ENCODE measurements around the gene SPOCK1.

SPOCK1 gene

GRCh38 chr5:137292461-137293027 lies 206.6 kb downstream of the SPOCK1 start:
- DNase-seq (ENCODE audit: low read depth): no peak

- DNase-seq (ENCODE audit: low read depth): no peak
Measured at GRCh38 chr5:137291436-137291835, 207.7 kb downstream of the SPOCK1 start.

- no peak for DNase-seq (ENCODE audit: low read depth)
Measured at GRCh38 chr5:137291031-137291430, 208.1 kb downstream of the SPOCK1 start.

GRCh38 chr5:137290373-137290772 lies 208.8 kb downstream of the SPOCK1 start:
- no peak for DNase-seq (ENCODE audit: low read depth)

- no peak for DNase-seq (ENCODE audit: low read depth)
Measured at GRCh38 chr5:137289856-137290255, 209.3 kb downstream of the SPOCK1 start.

- no peak for DNase-seq (ENCODE audit: low read depth)
Measured at GRCh38 chr5:137287569-137287968, 211.6 kb downstream of the SPOCK1 start.

GRCh38 chr5:137286025-137286610 lies 213.0 kb downstream of the SPOCK1 start:
- no peak for DNase-seq (ENCODE audit: low read depth)

- no peak for DNase-seq (ENCODE audit: low read depth)
Measured at GRCh38 chr5:137283801-137284200, 215.3 kb downstream of the SPOCK1 start.

- DNase-seq (ENCODE audit: low read depth): no peak
Measured at GRCh38 chr5:137282216-137282615, 216.9 kb downstream of the SPOCK1 start.

GRCh38 chr5:137281201-137281600 lies 217.9 kb downstream of the SPOCK1 start:
- no peak for DNase-seq (ENCODE audit: low read depth)

GRCh38 chr5:137280656-137281055 lies 218.5 kb downstream of the SPOCK1 start:
- no peak for DNase-seq (ENCODE audit: low read depth)

GRCh38 chr5:137279521-137280231 lies 219.4 kb downstream of the SPOCK1 start:
- DNase-seq (ENCODE audit: low read depth): no peak

- DNase-seq (ENCODE audit: low read depth): no peak
Measured at GRCh38 chr5:137278476-137278875, 220.7 kb downstream of the SPOCK1 start.

- DNase-seq (ENCODE audit: low read depth): no peak
Measured at GRCh38 chr5:137275083-137275482, 224.0 kb downstream of the SPOCK1 start.

- no peak for DNase-seq (ENCODE audit: low read depth)
Measured at GRCh38 chr5:137273511-137273910, 225.6 kb downstream of the SPOCK1 start.

GRCh38 chr5:137272831-137273230 lies 226.3 kb downstream of the SPOCK1 start:
- DNase-seq (ENCODE audit: low read depth): no peak

GRCh38 chr5:137269946-137270345 lies 229.2 kb downstream of the SPOCK1 start:
- no peak for DNase-seq (ENCODE audit: low read depth)

GRCh38 chr5:137269274-137269673 lies 229.9 kb downstream of the SPOCK1 start:
- DNase-seq (ENCODE audit: low read depth): no peak

GRCh38 chr5:137268646-137269045 lies 230.5 kb downstream of the SPOCK1 start:
- no peak for DNase-seq (ENCODE audit: low read depth)

GRCh38 chr5:137266186-137266585 lies 232.9 kb downstream of the SPOCK1 start:
- no peak for DNase-seq (ENCODE audit: low read depth)

- no peak for DNase-seq (ENCODE audit: low read depth)
Measured at GRCh38 chr5:137265457-137265856, 233.7 kb downstream of the SPOCK1 start.

- DNase-seq (ENCODE audit: low read depth): no peak
Measured at GRCh38 chr5:137264573-137264972, 234.6 kb downstream of the SPOCK1 start.

- DNase-seq (ENCODE audit: low read depth): no peak
Measured at GRCh38 chr5:137264041-137264440, 235.1 kb downstream of the SPOCK1 start.

All from activated T-helper 9 cell treated with anti-CD3 and anti-CD28 coated beads, Interleukin-2, amount 50 U/mL, for 16 hours (primary cell).